RWPE2 (cell line): Measurements from ENCODE around the gene PEX6.

Experiments used
- ATAC-seq: fragments of 200-7000 bp; cut with Tn5 transposase; 3 replicates; pipeline ENCODE4 v1.9.1; 2021; ENCODE audit warnings: low read depth
- DNase-seq: peaks from one replicate; pipeline ENCODE4 v3.0.0-alpha.2; 2020; ENCODE audit warnings: low spot score
- H3K27ac ChIP-seq: fragments of 450-650 bp; 2 replicates; pipeline ENCODE4 v1.5.1; 2017; ENCODE audit warnings: mild to moderate bottlenecking; ENCODE audit not compliant: poor library complexity, severe bottlenecking
- H3K27me3 ChIP-seq: fragments of 250-450 bp; sonication (Bioruptor Pico); 2 replicates; pipeline ENCODE4 v1.5.1; 2021; ENCODE audit warnings: mild to moderate bottlenecking, moderate library complexity; ENCODE audit not compliant: insufficient read depth, poor library complexity, severe bottlenecking
- H3K36me3 ChIP-seq: fragments of 250-450 bp; sonication (Bioruptor Pico); 2 replicates; pipeline ENCODE4 v1.5.1; 2020; ENCODE audit warnings: low read depth, mild to moderate bottlenecking, moderate library complexity
- H3K4me1 ChIP-seq: fragments of 250-450 bp; sonication (Bioruptor Pico); 2 replicates; pipeline ENCODE4 v1.5.1; 2021; ENCODE audit warnings: mild to moderate bottlenecking, moderate library complexity; ENCODE audit not compliant: insufficient read depth, poor library complexity, severe bottlenecking
- H3K4me3 ChIP-seq: fragments of 250-450 bp; sonication (Bioruptor Pico); 2 replicates; pipeline ENCODE4 v1.5.1; 2021; ENCODE audit warnings: mild to moderate bottlenecking, moderate library complexity; ENCODE audit not compliant: severe bottlenecking
- H3K9me3 ChIP-seq: fragments of 250-450 bp; sonication (Bioruptor Pico); 2 replicates; pipeline ENCODE4 v1.5.1; 2021; ENCODE audit warnings: mild to moderate bottlenecking, moderate library complexity; ENCODE audit not compliant: severe bottlenecking
- CTCF ChIP-seq: fragments of 450-650 bp; IDR thresholded peaks from one replicate; pipeline ENCODE4 v1.5.1; 2017; ENCODE audit warnings: mild to moderate bottlenecking, moderate library complexity; ENCODE audit not compliant: poor library complexity, severe bottlenecking

The PEX6 gene

GRCh38 chr6:42966571-42966970, 12.4 kb downstream of the PEX6 start:
- DNase-seq (no peak), ATAC-seq (no peak)
- no peaks in the 10 kb centered on the region for H3K9me3 ChIP-seq
- no peaks in the 10 kb centered on the region for H3K36me3 ChIP-seq
- no peaks in the 10 kb centered on the region for H3K27me3 ChIP-seq
- no peak overlapping the region for H3K4me3 ChIP-seq
- no peak for TF ChIP-seq CTCF
- peaks cover 5% of the 10 kb centered on the region for H3K4me1 ChIP-seq
- H3K27ac ChIP-seq: no peak overlapping the region

- Histone ChIP-seq H3K9me3 (no peaks in the 10 kb centered on the region), H3K27ac (no peak overlapping the region), H3K4me1 (no peaks in the 10 kb centered on the region), H3K4me3 (no peak overlapping the region), H3K27me3 (no peaks in the 10 kb centered on the region), H3K36me3 (no peaks in the 10 kb centered on the region)
- 0 out of 3 replicates have a peak, but pooled peaks have one; percentile 18 for ATAC-seq
- TF ChIP-seq CTCF: peak; percentile 32
- DNase-seq: no peak
Observed at GRCh38 chr6:42963855-42964605, 15.0 kb downstream of the PEX6 start.

GRCh38 chr6:42963179-42963854, 15.7 kb downstream of the PEX6 start:
- ATAC-seq (no peak), DNase-seq (no peak)
- Histone ChIP-seq H3K4me1 (no peaks in the 10 kb centered on the region), H3K4me3 (no peak overlapping the region), H3K9me3 (no peaks in the 10 kb centered on the region), H3K27me3 (no peaks in the 10 kb centered on the region), H3K36me3 (no peaks in the 10 kb centered on the region), H3K27ac (no peak overlapping the region)
- no peak for TF ChIP-seq CTCF

- H3K4me3 ChIP-seq: no peak overlapping the region
- no peaks in the 10 kb centered on the region for H3K4me1 ChIP-seq
- TF ChIP-seq CTCF: no peak
- ATAC-seq: no peak
- no peak for DNase-seq
- no peaks in the 10 kb centered on the region for H3K27me3 ChIP-seq
- no peaks in the 10 kb centered on the region for H3K9me3 ChIP-seq
- H3K36me3 ChIP-seq: no peaks in the 10 kb centered on the region
- H3K27ac ChIP-seq: no peak overlapping the region
Observed at GRCh38 chr6:42962502-42963178, 16.3 kb downstream of the PEX6 start.
